GM18870 (cell line): ENCODE results near the gene RNF126.
"Not testable (repeated sequence)": the region's sequence is repeated elsewhere in the genome, so short reads cannot be mapped to it uniquely, and the experiment has no call there.

Experiments
- ATAC-seq: cut with Tn5 transposase; IDR thresholded peaks from one replicate; pipeline ENCODE4 v1.9.1; 2021; ENCODE audit warnings: moderate library complexity; ENCODE audit not compliant: unreplicated experiment

Gene RNF126

DNA sequence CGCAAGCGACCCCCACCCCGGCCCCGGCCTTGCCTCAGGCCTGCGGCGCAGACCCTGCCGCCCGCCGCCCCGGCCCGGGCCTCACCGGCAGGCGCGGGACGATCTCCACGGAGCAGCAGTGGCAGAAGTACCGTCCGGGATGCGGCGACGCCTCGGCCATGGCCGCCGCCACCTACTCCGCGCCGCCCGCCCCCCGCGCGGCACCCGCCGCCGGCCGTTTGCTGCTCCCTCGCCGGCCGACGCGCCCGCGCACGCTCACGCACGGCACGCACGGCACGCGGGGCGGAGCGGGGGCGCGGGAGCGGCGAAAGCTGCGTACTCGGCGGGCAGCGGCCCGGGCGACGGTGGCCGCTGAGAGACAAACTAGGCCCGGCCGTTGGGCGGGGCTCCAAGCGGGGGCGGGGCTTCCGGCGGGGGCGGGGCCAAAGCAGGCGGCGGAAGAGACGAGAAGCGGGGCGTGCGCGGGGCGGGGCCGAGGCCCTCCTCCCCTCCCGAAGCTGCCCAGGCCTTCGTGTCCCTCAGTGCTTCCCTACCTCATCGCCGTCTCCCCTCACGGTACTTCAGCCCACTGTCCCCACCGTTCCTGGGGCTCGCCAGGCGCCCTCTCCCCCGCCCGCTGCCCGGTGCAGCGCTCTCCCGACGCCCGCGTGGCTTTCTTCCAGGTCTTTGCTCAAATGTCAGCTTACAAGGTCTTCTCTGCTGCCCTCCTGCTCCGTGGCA, at the start of gene RNF126:
Gene RNF126, minus strand, starts transcription at position 253 of the 720 bp plus-strand sequence. Its CDS starts 93 bp downstream, at position 160.
- no peak for ATAC-seq

DNA sequence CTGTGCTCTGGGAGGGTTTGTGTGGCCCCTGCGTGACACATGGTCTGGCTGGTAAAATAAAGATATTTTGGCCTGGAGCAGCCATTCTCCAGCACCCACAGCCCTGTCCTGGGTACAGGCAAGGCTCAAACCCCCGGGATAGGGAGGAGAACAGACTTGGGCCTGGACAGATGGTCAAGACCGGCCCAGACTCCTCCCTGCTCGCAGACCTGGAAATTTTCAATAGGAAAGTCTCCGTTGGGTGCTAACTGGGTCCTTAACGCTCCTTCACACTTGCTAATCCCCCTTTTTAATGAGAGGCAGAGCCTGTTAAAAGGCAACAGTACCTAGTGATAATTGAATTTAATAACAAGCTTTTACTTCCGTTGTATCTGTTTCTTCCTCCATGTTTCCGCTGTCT, 48.2 kb upstream of the RNF126 start:
- ATAC-seq: no peak

DNA sequence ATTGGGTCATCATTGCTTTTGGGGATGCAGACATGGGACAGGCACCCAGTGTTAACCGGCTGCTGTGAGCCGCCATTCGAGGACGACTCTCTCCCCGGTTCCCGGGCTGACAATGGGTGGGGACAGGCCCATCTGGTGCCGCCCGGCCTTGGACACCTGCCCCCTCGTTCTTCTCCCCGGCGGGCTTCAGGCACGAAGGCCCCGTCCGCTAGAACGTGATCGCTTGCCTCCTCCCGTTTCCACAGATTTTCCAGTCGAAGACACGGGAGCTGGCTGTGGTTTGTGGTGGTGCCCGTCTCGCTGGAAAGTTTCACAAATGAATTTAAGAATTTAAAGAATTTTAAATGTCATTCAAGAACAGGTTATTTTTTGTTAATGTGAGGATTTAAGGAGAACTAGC, 47.8 kb upstream of the RNF126 start:
- ATAC-seq: no peak

DNA sequence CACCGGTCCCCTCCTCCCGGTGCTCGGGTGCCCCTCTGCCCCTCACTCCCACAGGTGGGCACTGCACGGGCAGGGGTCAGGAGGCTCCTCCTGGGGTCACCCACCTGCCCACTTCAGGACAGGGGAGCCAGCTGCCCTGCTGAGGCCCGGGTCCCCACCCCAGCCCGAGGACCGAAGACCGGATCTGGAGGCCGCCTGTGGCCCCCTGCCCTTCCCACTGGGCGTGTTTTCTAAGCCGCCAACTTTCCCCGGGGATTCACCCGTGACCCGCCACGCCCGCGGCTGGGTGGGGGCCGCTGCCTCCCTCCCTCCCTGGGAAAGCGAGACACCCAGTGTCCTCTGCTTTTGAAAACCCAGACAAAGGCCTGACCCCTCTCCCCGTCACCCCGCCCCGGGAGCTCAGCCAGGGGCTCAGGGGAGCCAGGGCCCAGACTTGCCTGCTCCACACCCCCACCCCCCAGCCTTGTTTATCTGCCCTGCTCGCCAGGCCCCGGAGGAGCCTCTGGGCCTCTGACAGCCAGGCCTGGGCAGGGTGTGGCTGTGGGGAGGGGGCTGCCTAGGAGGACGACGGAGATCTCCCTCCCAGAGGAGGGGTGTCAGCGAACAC, 47.1 kb upstream of the RNF126 start:
- ATAC-seq: no peak

DNA sequence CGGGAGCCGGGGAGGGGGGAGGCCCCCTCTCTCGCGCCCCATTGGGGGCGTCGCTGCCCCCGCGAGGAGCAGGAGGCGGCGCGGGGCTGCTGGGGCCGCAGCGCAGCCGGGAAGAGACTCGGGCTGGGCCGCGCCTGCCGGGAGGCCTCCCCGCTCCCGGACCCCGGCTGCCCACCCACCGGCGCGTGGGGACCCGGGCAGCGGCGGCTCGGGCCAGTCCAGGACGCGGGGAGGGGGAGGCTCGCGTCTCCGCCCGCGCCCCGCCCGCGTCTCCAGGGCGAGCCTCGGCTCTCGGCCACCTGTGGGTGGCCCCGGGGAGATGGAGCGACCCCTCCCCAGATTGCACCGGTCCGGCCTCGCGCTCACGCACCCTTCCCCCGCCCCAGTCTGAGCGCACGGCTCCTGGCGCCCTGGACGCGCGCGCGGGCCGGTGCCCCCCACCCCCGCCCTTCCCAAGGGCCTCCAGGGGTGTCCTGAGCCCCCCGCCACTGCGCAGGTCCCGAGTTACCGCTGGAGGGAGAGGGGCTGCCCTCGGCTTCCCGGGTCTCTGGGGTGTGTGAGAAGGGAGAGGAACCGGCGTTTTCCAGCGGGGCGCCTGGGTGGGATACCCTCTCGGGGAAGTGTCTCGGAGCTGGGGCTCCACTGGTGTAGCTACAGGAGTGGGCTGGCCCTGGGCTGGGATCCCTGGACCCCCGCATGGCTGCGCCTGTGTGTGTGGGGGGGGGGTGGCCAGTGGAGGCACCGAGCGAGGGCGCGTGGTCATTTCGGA, 46.4 kb upstream of the RNF126 start:
- no peak for ATAC-seq

DNA sequence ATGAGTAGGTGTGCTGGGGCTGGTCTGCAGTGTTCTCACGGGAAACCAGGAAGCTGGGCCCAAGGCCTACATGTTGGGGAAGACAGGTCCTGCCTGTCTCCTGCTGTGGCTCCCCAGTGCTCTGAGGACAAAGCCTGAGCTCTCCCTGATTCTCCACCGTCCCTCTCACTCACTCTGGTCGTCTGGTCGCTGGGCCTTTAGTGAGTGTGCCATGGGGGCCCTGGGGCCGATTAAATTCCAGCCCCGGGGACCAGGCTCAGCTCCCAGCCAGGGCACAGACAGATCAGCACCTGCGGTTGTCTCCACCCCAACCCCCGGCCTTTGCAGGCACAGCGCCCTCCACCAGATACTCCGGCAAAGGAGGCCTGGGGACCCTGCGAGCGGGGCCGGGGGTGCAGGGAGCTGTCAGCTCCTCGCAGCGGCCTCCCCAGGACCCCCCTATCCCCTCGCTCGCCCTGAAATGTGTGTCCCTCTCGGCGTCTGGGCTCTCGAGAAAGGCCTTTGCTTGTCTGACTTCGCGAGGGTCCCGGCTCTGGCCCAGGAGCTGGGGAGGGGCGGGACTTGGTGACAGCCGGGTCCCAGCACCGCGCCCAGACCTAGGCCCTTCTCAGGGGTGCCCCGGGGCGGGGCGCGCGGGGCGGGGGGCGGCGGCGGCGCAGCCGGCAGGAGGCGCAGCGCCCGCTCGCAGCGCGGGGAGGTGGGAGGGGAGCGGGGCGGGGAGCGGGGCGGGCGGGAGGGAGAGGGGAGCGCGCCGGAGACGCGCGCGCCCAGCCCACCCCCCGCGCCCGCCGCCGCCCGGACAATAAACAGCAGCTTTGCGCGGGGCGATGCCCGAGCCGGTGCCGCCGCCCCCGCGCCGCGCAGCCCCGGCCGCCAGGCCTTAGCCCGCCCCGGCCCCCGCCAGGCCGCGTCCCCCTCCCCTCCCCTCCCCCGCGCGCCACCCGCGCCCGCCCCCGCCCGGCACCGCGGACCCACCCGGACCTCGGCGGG, 45.4 kb upstream of the RNF126 start, which contains the start of gene PALM:
Gene PALM, plus strand, starts transcription at position 782 of the 990 bp plus-strand sequence. CDS start 212 bp downstream, outside the sequence.
- no peak for ATAC-seq

- no peak for ATAC-seq
Measured at GRCh38 chr19:704447-704741, 41.4 kb upstream of the RNF126 start.

DNA sequence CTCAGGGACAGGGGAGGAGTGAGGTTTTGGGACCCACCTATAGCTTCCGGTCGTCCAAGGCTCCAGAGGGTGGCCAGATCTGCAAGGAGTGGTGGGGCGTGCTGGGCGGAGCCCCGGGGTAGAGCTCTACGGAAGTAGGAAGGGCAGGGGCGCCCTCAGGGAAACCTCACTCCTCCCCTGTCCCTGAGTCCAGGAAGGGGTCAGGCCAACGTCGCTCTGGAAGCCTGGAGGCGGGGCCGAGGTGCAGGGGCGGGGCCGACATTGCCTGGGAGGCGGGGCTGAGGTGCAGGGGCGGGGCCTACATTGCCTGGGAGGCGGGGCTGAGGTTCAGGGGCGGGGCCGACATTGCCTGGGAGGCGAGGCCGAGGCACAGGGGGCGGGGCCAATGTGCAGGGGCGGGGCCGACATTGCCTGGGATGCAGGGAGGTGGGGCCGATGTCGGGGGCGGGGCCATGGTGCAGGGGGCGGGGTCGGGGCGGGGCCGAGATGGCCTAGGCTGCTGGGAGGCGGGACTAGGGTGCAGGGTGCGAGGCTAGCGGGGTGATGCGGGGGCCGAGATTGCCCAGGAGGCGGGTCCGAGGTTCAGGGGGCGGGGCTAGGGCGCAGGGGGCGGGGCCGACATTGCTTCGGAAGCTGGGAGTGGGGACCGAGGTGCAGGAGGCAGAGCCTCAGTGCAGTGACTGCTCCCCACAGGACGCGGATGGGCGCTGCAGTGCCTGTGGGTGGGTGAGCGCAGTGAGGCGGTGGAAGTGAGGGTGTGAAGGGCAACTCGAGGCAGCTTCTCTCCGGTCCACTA, 40.8 kb upstream of the RNF126 start:
- ATAC-seq: no peak

DNA sequence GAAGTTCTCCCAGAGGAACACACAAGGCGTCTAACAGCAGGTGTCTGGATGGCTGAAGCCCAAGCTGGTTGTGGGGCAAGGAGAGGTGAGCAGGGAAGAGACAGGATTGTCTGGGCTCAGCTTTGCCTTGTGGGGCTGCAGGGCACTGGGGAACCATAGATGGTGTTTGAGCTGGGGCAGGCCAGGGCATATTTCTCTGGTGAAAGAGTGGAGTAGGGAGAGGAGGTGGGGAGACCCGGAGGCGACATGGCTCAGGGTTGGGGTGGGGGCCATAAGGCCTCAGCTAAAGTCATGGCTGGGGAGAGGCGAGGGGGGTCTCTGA, 40.3 kb upstream of the RNF126 start:
- no peak for ATAC-seq

- ATAC-seq: not testable (repeated sequence)
Measured at GRCh38 chr19:702847-703246, 39.8 kb upstream of the RNF126 start.

DNA sequence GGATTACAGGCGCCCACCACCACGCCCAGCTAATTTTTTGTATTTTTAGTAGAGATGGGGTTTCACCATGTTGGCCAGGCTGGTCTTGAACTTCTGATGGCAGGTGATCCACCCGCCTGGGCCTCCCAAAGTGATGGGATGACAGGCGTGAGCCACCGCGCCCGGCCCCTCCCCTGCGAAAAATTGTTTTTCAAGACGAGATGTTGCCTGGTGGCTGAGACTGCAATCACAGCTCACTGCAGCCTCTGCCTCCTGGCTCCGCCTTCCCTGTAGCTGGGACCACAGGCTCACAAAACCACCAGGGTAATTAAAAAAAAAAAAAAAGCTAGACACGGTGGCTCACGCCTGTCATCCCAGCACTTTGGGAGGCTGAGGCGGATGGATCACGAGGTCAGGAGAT, 36.9 kb upstream of the RNF126 start:
- ATAC-seq: not testable (repeated sequence)

- ATAC-seq: not testable (repeated sequence)
Measured at GRCh38 chr19:698529-698928, 35.5 kb upstream of the RNF126 start.

GRCh38 chr19:695352-695949, 32.4 kb upstream of the RNF126 start, which contains the start of gene PRSS57:
Gene PRSS57, minus strand, starts transcription at chr19:695452. Its CDS starts 22 bp downstream, at chr19:695430.
- ATAC-seq: no peak

- no peak for ATAC-seq
Measured at GRCh38 chr19:694481-695351, 31.7 kb upstream of the RNF126 start.

GRCh38 chr19:690203-690602, 27.2 kb upstream of the RNF126 start:
- ATAC-seq: no peak

DNA sequence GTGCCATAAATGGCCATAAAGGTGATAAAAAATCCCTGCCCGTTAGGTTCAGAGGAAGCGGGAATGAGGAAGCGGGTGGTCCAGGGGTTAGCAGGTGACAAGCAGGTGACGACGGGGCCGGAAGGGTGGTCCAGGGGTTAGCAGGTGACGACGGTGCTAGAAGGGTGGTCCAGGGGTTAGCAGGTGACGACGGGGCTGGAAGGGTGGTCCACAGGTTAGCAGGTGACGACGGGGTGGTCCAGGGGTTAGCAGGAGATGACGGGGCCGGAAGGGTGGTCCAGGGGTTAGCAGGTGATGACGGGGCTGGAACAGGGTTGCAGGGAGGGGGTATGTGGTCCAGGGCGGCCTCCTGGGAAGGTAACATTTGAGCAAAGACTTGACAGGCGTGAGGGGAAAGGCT, 26.0 kb upstream of the RNF126 start:
- no peak for ATAC-seq

DNA sequence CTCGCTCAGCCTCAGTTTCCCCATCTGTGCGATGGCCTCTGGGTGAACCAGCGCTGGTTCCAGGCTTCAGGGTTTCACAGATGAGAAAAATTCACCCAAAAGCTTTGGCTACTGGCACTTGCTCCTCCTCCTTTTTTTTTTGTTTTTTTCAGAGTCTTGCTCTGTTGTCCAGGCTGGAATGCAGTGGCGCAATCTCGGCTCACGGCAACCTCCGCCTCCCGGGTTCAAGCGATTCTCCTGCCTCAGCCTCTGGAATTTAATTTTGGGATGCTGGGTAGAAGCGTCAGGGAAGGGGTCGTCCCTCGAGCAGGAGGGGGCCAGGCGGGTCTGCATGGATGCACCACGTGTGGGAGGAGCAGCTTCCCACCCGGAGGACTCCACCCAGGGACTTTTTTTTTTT, 25.2 kb upstream of the RNF126 start:
- ATAC-seq: no peak

DNA sequence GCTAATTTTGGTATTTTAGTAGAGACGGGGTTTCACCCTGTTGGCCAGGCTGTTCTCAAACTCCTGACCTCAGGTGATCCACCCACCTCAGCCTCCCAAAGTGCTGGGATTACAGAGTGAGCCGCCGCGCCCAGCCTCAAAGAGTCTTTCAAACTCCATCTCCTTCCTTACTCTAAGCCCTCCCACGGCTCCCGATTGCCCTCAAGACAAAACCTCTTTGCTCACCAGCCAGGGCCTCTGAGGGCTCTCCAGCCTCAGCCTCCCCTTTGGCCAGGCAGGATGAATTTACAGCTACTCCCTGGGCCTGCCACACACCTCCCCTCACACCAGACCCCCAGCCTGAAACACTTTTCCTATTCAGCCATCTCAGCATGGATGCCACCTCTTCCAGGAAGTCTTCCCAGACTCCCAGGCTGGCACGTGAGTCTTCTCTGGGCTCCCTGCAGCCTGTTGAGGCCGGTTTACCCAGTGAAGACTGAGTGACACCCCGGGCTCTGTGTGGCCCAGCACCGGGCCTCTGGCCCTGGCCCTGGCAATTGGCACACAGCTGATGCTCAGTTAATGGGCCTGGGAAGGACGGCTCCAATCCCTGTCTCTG, 24.7 kb upstream of the RNF126 start:
- no peak for ATAC-seq
